HEK293T (cell line): ENCODE measurements around the gene ALX3.

Source experiments
- CTCF ChIA-PET: fragments of 350-600 bp; formaldehyde crosslinking; extraction: SDS; loops from one replicate; lab custom pipeline; 2021; ENCODE audit warnings: antibody characterized with exemption, inconsistent platforms; lab: Yijun Ruan, JAX
- POLR2A ChIA-PET: fragments of 350-600 bp; formaldehyde crosslinking; extraction: SDS; loops from one replicate; lab custom pipeline; 2020; ENCODE audit warnings: antibody characterized with exemption, inconsistent platforms; lab: Yijun Ruan, JAX
- DNase-seq: peaks from one replicate; pipeline ENCODE4 v3.0.0; 2012; ENCODE audit warnings: mixed read lengths; ENCODE audit errors: extremely low spot score
- ARNT ChIP-seq: fragments of 450-650 bp; IDR thresholded peaks from 2 replicates; pipeline ENCODE4 v1.6.1; 2017; ENCODE audit warnings: mild to moderate bottlenecking
- BHLHE40 ChIP-seq: fragments of 450-650 bp; IDR thresholded peaks from 2 replicates; pipeline ENCODE4 v1.6.1; 2016; ENCODE audit warnings: mild to moderate bottlenecking, moderate library complexity, borderline replicate concordance
- CTBP1 ChIP-seq: fragments of 450-650 bp; IDR thresholded peaks from 2 replicates; pipeline ENCODE4 v1.6.1; 2016; ENCODE audit warnings: borderline replicate concordance
- ELF4 ChIP-seq: fragments of 450-650 bp; IDR thresholded peaks from 2 replicates; pipeline ENCODE4 v1.6.1; 2017; ENCODE audit warnings: antibody characterized with exemption
- FOXA1 ChIP-seq: fragments of 450-650 bp; IDR thresholded peaks from 2 replicates; pipeline ENCODE4 v1.6.1; 2016; ENCODE audit warnings: mild to moderate bottlenecking
- FOXK2 ChIP-seq: fragments of 450-650 bp; IDR thresholded peaks from 2 replicates; pipeline ENCODE4 v1.6.1; 2016; ENCODE audit warnings: mild to moderate bottlenecking
- FOXM1 ChIP-seq: fragments of 450-650 bp; IDR thresholded peaks from 2 replicates; pipeline ENCODE4 v1.6.1; 2017; ENCODE audit warnings: mild to moderate bottlenecking, borderline replicate concordance
- HDGF ChIP-seq: fragments of 450-650 bp; IDR thresholded peaks from 2 replicates; pipeline ENCODE4 v1.6.1; 2017; ENCODE audit warnings: antibody characterized with exemption, borderline replicate concordance
- L3MBTL2 ChIP-seq: fragments of 450-650 bp; conservative IDR thresholded peaks from 2 replicates; pipeline ENCODE4 v1.6.1; 2016; ENCODE audit warnings: mild to moderate bottlenecking
- LEF1 ChIP-seq: fragments of 450-650 bp; IDR thresholded peaks from 2 replicates; pipeline ENCODE4 v1.6.1; 2017; ENCODE audit warnings: mild to moderate bottlenecking, borderline replicate concordance
- NFRKB ChIP-seq: fragments of 450-650 bp; IDR thresholded peaks from 2 replicates; pipeline ENCODE4 v1.6.1; 2016; ENCODE audit warnings: mild to moderate bottlenecking, moderate library complexity
- PKNOX1 ChIP-seq: fragments of 450-650 bp; IDR thresholded peaks from 2 replicates; pipeline ENCODE4 v1.6.1; 2016
- SP1 ChIP-seq: fragments of 450-650 bp; IDR thresholded peaks from 2 replicates; pipeline ENCODE4 v1.6.1; 2017
- SUZ12 ChIP-seq: fragments of 450-650 bp; IDR thresholded peaks from 2 replicates; pipeline ENCODE4 v1.6.1; 2016; ENCODE audit warnings: mild to moderate bottlenecking
- TARDBP ChIP-seq: fragments of 450-650 bp; IDR thresholded peaks from 2 replicates; pipeline ENCODE4 v1.6.1; 2016
- ZNF384 ChIP-seq: fragments of 450-650 bp; IDR thresholded peaks from 2 replicates; pipeline ENCODE4 v1.6.1; 2016

Gene ALX3

GRCh38 chr1:110113551-110113950, 43.1 kb upstream of the ALX3 start:
- no peak for DNase-seq
- TF ChIP-seq HDGF (no peak), TARDBP (no peak), LEF1 (no peak), FOXK2 (no peak), CTBP1 (no peak), PKNOX1 (no peak), ZNF384 (no peak), BHLHE40 (no peak), FOXM1 (no peak), SP1 (no peak)
- ChIA-PET POLR2A (no interaction called here), CTCF (interaction anchor here (0.8 to 1.6 kb wide), 5 partner anchors 22 to 347 kb away, joined by 3 to 8 read pairs (median 3); no protein-coding TSS in a partner anchor)

- POLR2A ChIA-PET: no interaction called here
- TF ChIP-seq ELF4 (no peak), TARDBP (no peak)
- no peak for DNase-seq
- CTCF ChIA-PET: interaction anchor here (0.7 to 1.6 kb wide), 4 partner anchors 22 to 54 kb away, joined by 3 to 8 read pairs (median 4); no protein-coding TSS in a partner anchor
These were observed 42.2 kb upstream of the ALX3 start for GRCh38 chr1:110112656-110113055.

- CTCF ChIA-PET: interaction anchor here (1.0 to 1.6 kb wide), 3 partner anchors 23 to 52 kb away, joined by 3 to 8 read pairs (median 5); no protein-coding TSS in a partner anchor
- no peak for DNase-seq
- no peak for TF ChIP-seq CTBP1
- TF ChIP-seq ARNT: no peak
- no peak for TF ChIP-seq ZNF384
- POLR2A ChIA-PET: no interaction called here
These were observed 41.7 kb upstream of the ALX3 start, which contains the start of gene UBL4B for GRCh38 chr1:110112143-110112542. Gene UBL4B (plus strand): TSS chr1:110112443. CDS start chr1:110112535, 92 bp downstream.

GRCh38 chr1:110111081-110111480, 40.6 kb upstream of the ALX3 start:
- TF ChIP-seq BHLHE40 (no peak), PKNOX1 (no peak), SUZ12 (no peak), HDGF (no peak), L3MBTL2 (no peak), TARDBP (no peak), SP1 (no peak)
- CTCF ChIA-PET: interaction anchor here (1.4 kb wide), 1 partner anchor 23 kb away, joined by 4 read pairs; no protein-coding TSS in a partner anchor
- no peak for DNase-seq
- POLR2A ChIA-PET: no interaction called here

- CTCF ChIA-PET: no interaction called here
- no peak for TF ChIP-seq LEF1
- no peak for DNase-seq
- POLR2A ChIA-PET: no interaction called here
These were observed 37.5 kb upstream of the ALX3 start for GRCh38 chr1:110107867-110108469.

GRCh38 chr1:110106013-110106941, 35.8 kb upstream of the ALX3 start:
- CTCF ChIA-PET: interaction anchor here (0.6 to 7.9 kb wide), 12 partner anchors 10 to 389 kb away, joined by 3 to 104 read pairs (median 5); no protein-coding TSS in a partner anchor
- peak; percentile 94 for DNase-seq
- POLR2A ChIA-PET: interaction anchor here (0.9 to 1.0 kb wide), 2 partner anchors 49 to 71 kb away, joined by 3 to 4 read pairs; no protein-coding TSS in a partner anchor
- TF ChIP-seq L3MBTL2: no peak; the same call in 1 of the 2 replicates
- TF ChIP-seq FOXM1: no peak
- TF ChIP-seq NFRKB: no peak
- no peak for TF ChIP-seq FOXK2
- no peak for TF ChIP-seq PKNOX1
- TF ChIP-seq ARNT: no peak
- TF ChIP-seq BHLHE40: no peak

- no peak for TF ChIP-seq FOXA1
- no peak for TF ChIP-seq SUZ12
- TF ChIP-seq ELF4: no peak
- no peak for TF ChIP-seq TARDBP
- TF ChIP-seq ZNF384: no peak
- TF ChIP-seq CTBP1: no peak
- TF ChIP-seq ARNT: no peak
- no peak for TF ChIP-seq L3MBTL2
- TF ChIP-seq PKNOX1: no peak
- TF ChIP-seq LEF1: no peak
- no peak for TF ChIP-seq BHLHE40
- no peak for TF ChIP-seq FOXM1
- TF ChIP-seq SP1: no peak
- TF ChIP-seq NFRKB: no peak
- no peak for TF ChIP-seq HDGF
- TF ChIP-seq FOXK2: no peak
- CTCF ChIA-PET: interaction anchor here (1.5 to 7.9 kb wide), 4 partner anchors 13 to 49 kb away, joined by 5 to 104 read pairs (median 21); no protein-coding TSS in a partner anchor
- POLR2A ChIA-PET: no interaction called here
- DNase-seq: no peak
These were observed 31.6 kb upstream of the ALX3 start for GRCh38 chr1:110102081-110102480.
